ENCODE measurements around the gene MTG1.

Gene MTG1

GRCh38 chr10:133353988-133354605, 39.9 kb upstream of the MTG1 start:
- Histone ChIP-seq H3K4me3 (ENCODE audit: low read depth, low read length) (no peak overlapping the region), H3K9me3 (ENCODE audit: control insufficient read depth, insufficient read depth, low read length) (no peaks in the 10 kb centered on the region), H3K4me1 (ENCODE audit: control insufficient read depth, insufficient read depth, low read length) (no peaks in the 10 kb centered on the region), H3K27me3 (ENCODE audit: control insufficient read depth, insufficient read depth, low read length) (no peaks in the 10 kb centered on the region), H3K9ac (ENCODE audit: low read depth, low read length) (no peak overlapping the region), H3K36me3 (ENCODE audit: control insufficient read depth, insufficient read depth, low read length) (peaks cover 13% of the 10 kb centered on the region)

- Histone ChIP-seq H3K4me3 (ENCODE audit: low read depth, low read length) (no peak overlapping the region), H3K36me3 (ENCODE audit: control insufficient read depth, insufficient read depth, low read length) (peaks cover 13% of the 10 kb centered on the region), H3K27me3 (ENCODE audit: control insufficient read depth, insufficient read depth, low read length) (peaks cover 2% of the 10 kb centered on the region), H3K9me3 (ENCODE audit: control insufficient read depth, insufficient read depth, low read length) (no peaks in the 10 kb centered on the region), H3K9ac (ENCODE audit: low read depth, low read length) (no peak overlapping the region), H3K4me1 (ENCODE audit: control insufficient read depth, insufficient read depth, low read length) (no peaks in the 10 kb centered on the region)
Measured at GRCh38 chr10:133354672-133355240, 39.2 kb upstream of the MTG1 start.

- Histone ChIP-seq H3K9me3 (ENCODE audit: control insufficient read depth, insufficient read depth, low read length) (no peaks in the 10 kb centered on the region), H3K4me3 (ENCODE audit: low read depth, low read length) (no peak overlapping the region), H3K9ac (ENCODE audit: low read depth, low read length) (no peak overlapping the region), H3K27me3 (ENCODE audit: control insufficient read depth, insufficient read depth, low read length) (peaks cover 6% of the 10 kb centered on the region), H3K4me1 (ENCODE audit: control insufficient read depth, insufficient read depth, low read length) (no peaks in the 10 kb centered on the region), H3K36me3 (ENCODE audit: control insufficient read depth, insufficient read depth, low read length) (peaks cover 13% of the 10 kb centered on the region)
Measured at GRCh38 chr10:133355266-133355665, 38.7 kb upstream of the MTG1 start.

- Histone ChIP-seq H3K4me3 (ENCODE audit: low read depth, low read length) (no peak overlapping the region), H3K36me3 (ENCODE audit: control insufficient read depth, insufficient read depth, low read length) (peaks cover 13% of the 10 kb centered on the region), H3K9me3 (ENCODE audit: control insufficient read depth, insufficient read depth, low read length) (no peaks in the 10 kb centered on the region), H3K4me1 (ENCODE audit: control insufficient read depth, insufficient read depth, low read length) (no peaks in the 10 kb centered on the region), H3K9ac (ENCODE audit: low read depth, low read length) (no peak overlapping the region), H3K27me3 (ENCODE audit: control insufficient read depth, insufficient read depth, low read length) (peaks cover 6% of the 10 kb centered on the region)
Measured at GRCh38 chr10:133355991-133356390, 38.0 kb upstream of the MTG1 start.

- no peaks in the 10 kb centered on the region for H3K9me3 ChIP-seq (ENCODE audit: control insufficient read depth, insufficient read depth, low read length)
- H3K27me3 ChIP-seq (ENCODE audit: control insufficient read depth, insufficient read depth, low read length): peaks cover 6% of the 10 kb centered on the region
- H3K36me3 ChIP-seq (ENCODE audit: control insufficient read depth, insufficient read depth, low read length): peaks cover 13% of the 10 kb centered on the region
- no peaks in the 10 kb centered on the region for H3K4me1 ChIP-seq (ENCODE audit: control insufficient read depth, insufficient read depth, low read length)
- H3K9ac ChIP-seq (ENCODE audit: low read depth, low read length): peak overlapping the region; percentile 60
- peak overlapping the region; percentile 68 for H3K4me3 ChIP-seq (ENCODE audit: low read depth, low read length)
Measured at GRCh38 chr10:133356549-133357284, 37.2 kb upstream of the MTG1 start.

- H3K4me1 ChIP-seq (ENCODE audit: control insufficient read depth, insufficient read depth, low read length): no peaks in the 10 kb centered on the region
- peak within 1 kb of the TSS; percentile 65 for H3K9ac ChIP-seq (ENCODE audit: low read depth, low read length)
- no peaks in the 10 kb centered on the region for H3K9me3 ChIP-seq (ENCODE audit: control insufficient read depth, insufficient read depth, low read length)
- H3K4me3 ChIP-seq (ENCODE audit: low read depth, low read length): peak within 1 kb of the TSS; percentile 68
- H3K27me3 ChIP-seq (ENCODE audit: control insufficient read depth, insufficient read depth, low read length): peaks cover 6% of the 10 kb centered on the region
- H3K36me3 ChIP-seq (ENCODE audit: control insufficient read depth, insufficient read depth, low read length): peaks cover 18% of the 10 kb centered on the region
Measured at GRCh38 chr10:133357285-133358161, 36.4 kb upstream of the MTG1 start, which contains the start of gene FUOM. Gene FUOM (minus strand): TSS chr10:133358019. CDS start chr10:133358007, 12 bp downstream.

- H3K9me3 ChIP-seq (ENCODE audit: control insufficient read depth, insufficient read depth, low read length): no peaks in the 10 kb centered on the region
- no peaks in the 10 kb centered on the region for H3K4me1 ChIP-seq (ENCODE audit: control insufficient read depth, insufficient read depth, low read length)
- no peak overlapping the region for H3K9ac ChIP-seq (ENCODE audit: low read depth, low read length)
- peaks cover 26% of the 10 kb centered on the region for H3K36me3 ChIP-seq (ENCODE audit: control insufficient read depth, insufficient read depth, low read length)
- H3K4me3 ChIP-seq (ENCODE audit: low read depth, low read length): peak overlapping the region; percentile 18
- H3K27me3 ChIP-seq (ENCODE audit: control insufficient read depth, insufficient read depth, low read length): peaks cover 6% of the 10 kb centered on the region
Measured at GRCh38 chr10:133358162-133358924, 35.6 kb upstream of the MTG1 start.

- H3K36me3 ChIP-seq (ENCODE audit: control insufficient read depth, insufficient read depth, low read length): peaks cover 27% of the 10 kb centered on the region
- no peak overlapping the region for H3K9ac ChIP-seq (ENCODE audit: low read depth, low read length)
- H3K4me1 ChIP-seq (ENCODE audit: control insufficient read depth, insufficient read depth, low read length): no peaks in the 10 kb centered on the region
- H3K27me3 ChIP-seq (ENCODE audit: control insufficient read depth, insufficient read depth, low read length): peaks cover 6% of the 10 kb centered on the region
- H3K4me3 ChIP-seq (ENCODE audit: low read depth, low read length): no peak overlapping the region
- H3K9me3 ChIP-seq (ENCODE audit: control insufficient read depth, insufficient read depth, low read length): no peaks in the 10 kb centered on the region
Measured at GRCh38 chr10:133358925-133359310, 35.0 kb upstream of the MTG1 start.

GRCh38 chr10:133359554-133359971, 34.4 kb upstream of the MTG1 start:
- Histone ChIP-seq H3K9ac (ENCODE audit: low read depth, low read length) (no peak overlapping the region), H3K4me3 (ENCODE audit: low read depth, low read length) (no peak overlapping the region), H3K4me1 (ENCODE audit: control insufficient read depth, insufficient read depth, low read length) (no peaks in the 10 kb centered on the region), H3K9me3 (ENCODE audit: control insufficient read depth, insufficient read depth, low read length) (no peaks in the 10 kb centered on the region), H3K36me3 (ENCODE audit: control insufficient read depth, insufficient read depth, low read length) (peaks cover 26% of the 10 kb centered on the region), H3K27me3 (ENCODE audit: control insufficient read depth, insufficient read depth, low read length) (peaks cover 6% of the 10 kb centered on the region)

GRCh38 chr10:133359972-133360610, 33.9 kb upstream of the MTG1 start:
- Histone ChIP-seq H3K9me3 (ENCODE audit: control insufficient read depth, insufficient read depth, low read length) (no peaks in the 10 kb centered on the region), H3K4me1 (ENCODE audit: control insufficient read depth, insufficient read depth, low read length) (no peaks in the 10 kb centered on the region), H3K9ac (ENCODE audit: low read depth, low read length) (no peak overlapping the region), H3K4me3 (ENCODE audit: low read depth, low read length) (no peak overlapping the region), H3K27me3 (ENCODE audit: control insufficient read depth, insufficient read depth, low read length) (peaks cover 6% of the 10 kb centered on the region), H3K36me3 (ENCODE audit: control insufficient read depth, insufficient read depth, low read length) (peaks cover 26% of the 10 kb centered on the region)
